ENCODE results near the gene IRX5.

GRCh38 chr16:54928016-54928356 is 2.7 kb upstream of the IRX5 start:
- TF ChIP-seq, protein P1, sequence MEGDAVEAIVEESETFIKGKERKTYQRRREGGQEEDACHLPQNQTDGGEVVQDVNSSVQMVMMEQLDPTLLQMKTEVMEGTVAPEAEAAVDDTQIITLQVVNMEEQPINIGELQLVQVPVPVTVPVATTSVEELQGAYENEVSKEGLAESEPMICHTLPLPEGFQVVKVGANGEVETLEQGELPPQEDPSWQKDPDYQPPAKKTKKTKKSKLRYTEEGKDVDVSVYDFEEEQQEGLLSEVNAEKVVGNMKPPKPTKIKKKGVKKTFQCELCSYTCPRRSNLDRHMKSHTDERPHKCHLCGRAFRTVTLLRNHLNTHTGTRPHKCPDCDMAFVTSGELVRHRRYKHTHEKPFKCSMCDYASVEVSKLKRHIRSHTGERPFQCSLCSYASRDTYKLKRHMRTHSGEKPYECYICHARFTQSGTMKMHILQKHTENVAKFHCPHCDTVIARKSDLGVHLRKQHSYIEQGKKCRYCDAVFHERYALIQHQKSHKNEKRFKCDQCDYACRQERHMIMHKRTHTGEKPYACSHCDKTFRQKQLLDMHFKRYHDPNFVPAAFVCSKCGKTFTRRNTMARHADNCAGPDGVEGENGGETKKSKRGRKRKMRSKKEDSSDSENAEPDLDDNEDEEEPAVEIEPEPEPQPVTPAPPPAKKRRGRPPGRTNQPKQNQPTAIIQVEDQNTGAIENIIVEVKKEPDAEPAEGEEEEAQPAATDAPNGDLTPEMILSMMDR (IDR thresholded peaks at IDR 0.05) = no peak
- TF ChIP-seq POLR2A (IDR thresholded peaks at IDR 0.05) (no peak), POLR2AphosphoS5 (IDR thresholded peaks at IDR 0.05) (no peak)

All from gastroesophageal sphincter (tissue), 3 donors.